HUDEP-2 (cell line): ENCODE measurements around the gene DDX59.

Experiments used
- DNase-seq, 76 experiments: peaks; one replicate each; lab custom pipeline; 2025; ENCODE audit not compliant: unreplicated experiment in 76 of 76; lab: John Stamatoyannopoulos, UW

The DDX59 gene

DNA sequence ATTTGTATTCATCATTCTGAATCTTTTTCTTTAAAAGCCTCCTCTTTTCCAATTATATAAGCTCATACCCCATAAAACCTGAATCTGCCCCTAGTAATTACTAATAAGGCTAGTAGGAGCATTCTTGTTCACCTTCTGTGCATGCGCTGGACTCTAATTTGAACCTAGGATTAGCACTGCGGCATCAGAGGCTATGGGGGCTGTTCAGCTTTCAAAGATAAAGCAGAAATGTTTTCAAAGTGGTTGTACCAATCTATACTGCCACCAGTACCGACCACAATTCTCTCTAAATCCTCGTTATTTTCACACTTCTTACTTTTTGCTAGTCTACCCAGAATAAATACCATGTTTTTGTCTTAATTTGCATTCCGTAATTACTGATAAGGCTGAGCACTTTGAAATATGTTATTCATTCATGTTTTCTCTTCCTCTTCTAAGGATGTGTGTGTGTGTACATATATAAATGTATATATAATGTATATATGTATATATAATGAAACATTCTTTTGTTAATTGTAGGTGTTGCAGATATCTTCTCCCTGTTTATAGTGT lies 1.6 kb upstream of the DDX59 start:
- DNase-seq = no peak

DNA sequence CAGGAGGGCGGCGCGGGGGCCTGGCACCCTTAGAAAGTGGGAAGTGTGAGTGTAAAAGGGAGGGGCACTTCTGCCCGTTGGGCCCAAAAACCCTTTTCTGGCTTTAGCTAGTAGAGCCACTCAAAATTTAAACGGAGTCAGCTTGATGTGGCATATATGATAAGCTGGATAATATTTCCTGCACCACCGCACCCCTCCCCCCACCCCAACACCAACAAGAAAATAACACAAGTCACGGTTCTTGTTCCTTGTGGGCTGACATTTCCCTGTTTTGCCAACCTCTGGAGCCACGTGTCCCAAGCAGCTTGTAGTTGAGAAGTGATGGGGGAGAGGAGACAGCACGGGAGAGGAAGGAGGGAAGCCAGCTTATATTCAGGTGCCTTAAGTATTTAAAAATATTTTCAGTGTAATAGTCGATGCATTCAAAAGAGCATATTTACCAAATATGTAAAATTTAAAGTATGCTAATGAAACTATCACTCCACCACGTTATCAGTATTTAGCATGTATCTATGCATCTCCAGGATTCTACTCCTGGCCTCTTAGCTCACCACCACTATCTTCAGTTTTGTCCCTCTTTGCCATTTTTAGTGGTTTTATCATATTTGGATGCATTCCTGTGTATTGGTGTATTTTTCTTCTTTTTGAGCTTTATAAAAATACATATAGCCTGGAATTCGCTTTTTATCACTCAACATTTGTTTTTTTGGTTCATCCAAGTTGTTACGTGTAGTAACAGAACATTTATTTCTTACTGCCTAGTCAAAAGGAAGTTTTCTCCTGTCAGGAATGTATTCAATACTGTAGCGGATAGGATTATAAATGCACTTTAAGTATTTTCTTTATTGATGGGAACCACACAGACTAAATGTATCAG lies 773 bp upstream of the DDX59 start:
- DNase-seq = peak in 38 of 76 experiments; percentile 8 to 72 (median 42)

DNA sequence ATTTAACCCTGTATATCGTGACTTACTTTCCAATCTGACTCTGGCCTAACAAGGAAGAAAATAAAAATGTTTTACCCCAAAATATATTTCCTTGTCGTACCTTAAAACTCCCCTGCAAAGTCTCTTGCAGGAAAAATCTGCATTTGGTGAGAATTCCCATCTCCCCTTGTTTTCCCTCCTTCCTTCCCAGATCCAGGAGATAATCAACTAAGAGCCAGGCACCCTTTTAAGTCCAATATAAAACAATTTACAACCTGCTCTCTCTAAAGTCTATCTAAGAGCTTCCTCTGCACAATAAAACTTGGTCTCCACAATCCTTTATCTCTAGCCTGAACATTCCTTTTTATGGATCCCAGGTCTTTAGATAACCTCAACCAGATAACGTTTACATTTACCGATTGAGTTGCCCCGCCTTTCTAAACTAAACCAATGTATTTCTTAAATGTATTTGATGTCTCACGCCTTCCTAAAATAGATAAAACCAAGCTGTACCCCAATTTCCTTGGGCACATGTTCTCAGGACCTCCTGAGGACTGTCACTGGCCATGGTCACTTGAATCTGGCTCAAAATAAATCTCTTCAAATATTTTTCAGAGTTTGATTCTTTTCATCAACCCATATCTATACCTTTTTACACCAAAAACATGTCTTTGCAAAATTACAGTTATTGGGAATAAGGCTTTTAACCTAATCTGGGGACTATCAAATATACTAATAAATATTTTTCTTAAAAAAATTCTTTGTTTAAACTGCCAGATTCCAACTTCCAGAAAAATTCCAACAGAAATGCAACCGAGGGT lies 993 bp downstream of the DDX59 start:
- DNase-seq = no peak

DNA sequence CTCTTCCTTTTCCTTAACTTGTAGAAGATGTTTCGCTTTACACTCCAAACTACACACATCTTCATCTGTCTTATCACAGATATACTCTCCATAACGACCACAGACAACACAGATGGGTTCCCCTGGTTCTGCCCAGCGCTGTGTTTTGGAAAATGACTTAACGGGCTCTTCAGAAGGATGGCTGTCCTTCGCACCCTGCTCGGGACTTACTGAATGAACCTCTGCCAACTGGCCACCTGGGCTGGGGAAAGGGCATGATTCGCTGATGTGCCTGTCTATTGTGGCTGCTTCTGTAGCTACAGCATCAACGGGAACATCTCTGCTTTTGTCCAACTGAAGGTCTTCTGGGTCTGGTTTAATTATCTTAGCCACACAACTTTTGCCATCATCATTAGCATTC lies 3.4 kb downstream of the DDX59 start:
- no peak for DNase-seq

DNA sequence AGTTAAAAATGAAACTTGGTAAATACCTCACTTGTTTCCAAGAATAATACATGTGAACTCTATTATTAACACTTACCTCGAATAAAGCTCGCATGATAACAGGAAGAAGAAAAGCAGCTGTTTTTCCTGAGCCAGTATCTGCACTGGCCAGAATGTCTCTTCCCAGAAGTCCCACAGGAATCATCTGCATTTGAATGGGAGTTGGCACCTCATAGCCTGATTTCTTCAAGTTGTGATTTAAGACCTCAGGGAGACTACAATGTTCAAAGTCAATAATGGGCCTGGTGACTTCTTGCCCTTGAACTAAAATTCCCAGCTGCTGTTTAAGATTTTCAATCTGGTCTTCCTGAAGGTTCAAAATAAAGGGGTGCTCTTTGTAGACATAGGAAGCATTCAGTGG lies 3.8 kb downstream of the DDX59 start:
- DNase-seq = no peak

DNA sequence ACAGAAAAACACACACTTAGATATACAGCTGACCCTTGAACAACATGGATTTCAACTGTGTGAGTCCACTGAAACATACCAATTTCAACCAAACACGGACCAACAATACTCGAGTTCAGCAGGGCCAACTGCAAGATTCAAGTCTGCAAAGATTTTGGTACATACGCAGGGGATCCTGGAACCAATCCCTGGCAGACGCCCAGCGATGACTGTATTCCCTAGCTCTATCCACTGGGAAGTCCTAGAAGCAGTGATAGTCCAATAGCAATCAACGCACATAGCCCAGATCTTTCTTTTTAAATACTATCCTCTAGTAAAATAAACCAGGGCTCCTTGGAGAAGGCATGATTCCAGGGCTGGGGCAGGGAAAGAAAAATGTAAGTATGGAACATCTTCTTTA lies 9.0 kb downstream of the DDX59 start:
- DNase-seq = no peak

DNA sequence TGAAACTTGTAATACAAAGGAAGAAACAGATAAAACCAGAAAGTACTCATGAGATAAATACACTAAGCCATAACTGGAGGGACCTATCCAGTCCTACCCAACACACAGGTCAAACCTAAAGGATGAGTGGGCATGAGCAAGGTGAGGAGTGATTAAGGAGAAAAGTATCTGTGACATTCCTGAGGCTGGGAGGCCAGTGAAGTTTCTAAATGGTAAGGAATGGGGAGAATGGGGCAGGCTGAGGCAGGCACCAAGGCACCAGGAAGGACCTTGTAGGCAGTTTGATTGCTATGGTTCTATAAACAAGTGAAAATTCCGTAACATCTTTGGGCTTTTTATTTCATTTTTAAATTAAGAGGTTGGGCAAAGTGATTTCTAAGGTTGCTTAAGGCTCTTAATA lies 10.4 kb downstream of the DDX59 start:
- no peak for DNase-seq

DNA sequence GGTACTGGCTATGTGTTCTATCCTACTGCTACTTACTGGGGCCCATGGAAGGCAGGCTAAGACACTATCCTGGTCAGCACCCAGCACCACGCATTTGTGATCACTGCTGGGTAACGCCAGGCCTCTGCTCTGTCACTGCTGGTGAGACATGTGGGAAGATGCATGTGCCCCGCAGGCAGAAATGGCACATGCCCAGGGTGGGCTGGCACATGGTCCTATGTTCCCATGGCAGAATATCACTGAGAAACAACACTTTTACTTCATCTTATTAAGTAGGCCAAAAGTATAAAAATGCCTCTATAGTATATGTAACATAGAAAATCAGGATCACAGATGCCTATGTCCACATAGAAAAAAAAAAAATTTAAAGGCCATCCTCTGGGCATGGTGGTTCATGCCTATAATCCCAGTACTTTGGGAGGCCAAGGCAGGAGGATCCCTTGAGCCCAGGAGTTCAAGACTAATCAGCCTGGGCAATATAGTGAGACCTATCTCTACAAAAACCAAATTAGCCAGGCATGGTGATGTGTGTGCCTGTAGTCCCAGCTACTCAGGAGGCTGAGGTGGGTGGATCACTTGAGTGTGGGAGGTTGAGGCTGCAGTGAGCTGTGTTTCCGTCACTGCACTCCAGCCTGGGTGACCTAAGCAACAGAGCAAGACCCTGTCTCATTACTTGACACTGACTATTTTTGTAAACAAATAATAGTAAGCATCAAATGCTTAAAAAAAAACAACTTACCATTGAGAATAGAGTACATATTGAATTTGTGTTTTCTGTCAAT lies 11.5 kb downstream of the DDX59 start:
- DNase-seq = no peak

DNA sequence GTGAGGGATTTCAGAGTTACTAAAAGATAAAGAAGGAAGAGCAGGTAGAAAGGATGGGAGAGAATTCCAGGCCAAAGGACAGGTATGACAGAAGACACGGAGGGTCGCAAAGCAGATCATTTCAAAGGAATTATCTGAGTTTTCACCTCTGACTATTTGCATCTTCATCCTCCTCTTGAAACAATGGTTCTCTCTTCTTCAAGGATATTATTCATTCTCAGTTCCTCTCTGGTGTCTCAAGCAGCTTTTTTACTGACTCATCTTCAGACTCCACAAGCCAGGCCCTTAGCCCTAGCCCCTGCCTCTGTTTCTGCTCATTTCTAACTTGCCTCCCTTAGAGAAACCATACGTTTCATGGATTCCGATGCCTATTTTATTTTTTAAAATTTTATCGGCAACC lies 15.0 kb downstream of the DDX59 start:
- no peak for DNase-seq

DNA sequence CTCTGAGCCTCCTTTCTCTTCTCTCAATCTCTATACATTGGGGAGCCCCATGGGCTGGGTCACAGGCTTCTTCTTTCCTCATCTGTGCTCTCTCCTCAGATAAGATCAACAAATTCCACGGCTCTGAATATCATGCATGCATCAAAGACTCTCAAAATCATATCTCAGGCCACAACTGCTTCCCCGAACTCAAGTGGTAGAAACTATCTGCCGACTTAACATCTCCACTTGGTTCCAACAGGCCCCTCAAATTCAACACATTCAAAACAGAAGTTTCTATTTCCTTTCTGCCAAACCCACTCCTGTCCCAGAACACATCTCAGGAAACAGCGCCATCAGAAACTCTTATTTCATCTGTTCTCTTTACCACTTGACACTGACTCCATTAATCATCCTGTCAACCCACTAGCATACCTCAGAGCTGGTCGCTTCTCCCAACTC lies 16.7 kb downstream of the DDX59 start:
- no peak for DNase-seq

DNA sequence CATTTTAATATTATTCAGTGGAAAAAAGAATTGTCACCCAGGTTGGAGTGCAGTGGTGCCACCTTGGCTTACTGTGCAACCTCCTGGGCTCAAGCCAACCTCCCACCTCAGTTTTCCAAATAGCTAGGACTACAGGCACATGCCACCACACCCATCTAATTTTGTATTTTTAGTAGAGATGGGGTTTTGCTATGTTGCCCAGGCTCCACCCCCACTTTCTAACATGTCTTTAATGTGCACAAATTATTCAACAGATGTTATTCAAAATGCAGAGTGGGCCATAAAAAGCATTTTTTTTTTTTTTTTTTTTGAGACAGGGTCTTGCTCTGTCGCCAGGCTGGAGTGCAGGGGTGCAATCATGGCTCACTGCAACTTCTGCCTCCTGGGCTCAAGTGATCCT lies 17.3 kb downstream of the DDX59 start:
- no peak for DNase-seq

DNA sequence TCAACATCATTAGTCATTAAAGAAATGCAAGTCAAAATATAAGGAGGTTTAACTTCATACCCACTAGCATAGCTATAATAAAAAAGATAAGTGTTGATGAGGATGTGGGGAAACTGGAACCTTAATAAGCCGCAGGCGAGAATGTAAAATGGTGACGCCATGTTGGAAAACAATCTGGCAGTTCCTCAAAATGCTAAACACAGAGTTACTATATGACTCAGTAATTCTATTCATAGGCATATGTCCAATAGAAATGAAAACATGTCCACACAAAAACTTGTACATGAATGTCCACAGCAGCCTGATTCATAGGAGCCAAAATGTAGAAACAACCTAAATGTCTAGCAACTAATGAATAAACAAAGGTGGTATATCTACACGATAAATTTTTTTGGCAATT lies 23.2 kb downstream of the DDX59 start:
- DNase-seq = no peak

DNA sequence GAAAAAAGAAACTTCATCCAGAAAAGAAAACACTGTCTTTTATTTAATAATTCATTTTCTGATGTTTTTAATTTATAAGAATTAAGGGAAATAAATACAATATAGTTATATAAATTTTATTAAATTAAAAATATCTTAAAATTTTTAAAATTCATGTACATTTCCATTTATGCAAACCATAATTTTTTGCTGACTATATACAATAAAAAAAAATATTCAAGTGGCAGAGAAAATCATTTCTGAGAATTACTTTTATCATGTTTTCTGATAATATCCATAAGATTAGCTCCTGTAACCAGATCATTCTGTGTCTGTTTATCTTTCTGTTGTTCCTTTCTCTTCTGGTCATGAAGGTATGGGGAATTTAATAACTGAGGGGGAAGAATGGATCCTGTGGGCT lies 25.7 kb downstream of the DDX59 start:
- no peak for DNase-seq

DNA sequence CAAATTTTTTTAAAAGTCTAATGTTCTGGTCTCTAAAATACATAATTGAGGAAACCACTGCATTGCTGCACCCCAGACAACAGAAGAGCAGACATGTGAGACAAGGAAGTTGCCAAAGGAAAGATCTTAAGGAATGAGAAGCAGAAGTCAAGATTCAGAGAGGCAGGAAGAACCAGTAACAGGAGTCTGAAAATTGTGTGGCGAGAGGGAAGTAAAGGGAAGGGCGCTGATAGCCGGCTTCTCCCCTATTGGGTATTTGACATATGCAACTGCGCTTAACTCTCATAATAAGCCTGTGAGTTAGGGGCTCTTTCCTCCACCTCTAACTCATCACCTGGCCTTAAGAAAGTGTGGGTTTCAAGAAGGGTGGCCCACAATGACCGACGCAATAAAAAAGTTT lies 27.2 kb downstream of the DDX59 start:
- DNase-seq = no peak

DNA sequence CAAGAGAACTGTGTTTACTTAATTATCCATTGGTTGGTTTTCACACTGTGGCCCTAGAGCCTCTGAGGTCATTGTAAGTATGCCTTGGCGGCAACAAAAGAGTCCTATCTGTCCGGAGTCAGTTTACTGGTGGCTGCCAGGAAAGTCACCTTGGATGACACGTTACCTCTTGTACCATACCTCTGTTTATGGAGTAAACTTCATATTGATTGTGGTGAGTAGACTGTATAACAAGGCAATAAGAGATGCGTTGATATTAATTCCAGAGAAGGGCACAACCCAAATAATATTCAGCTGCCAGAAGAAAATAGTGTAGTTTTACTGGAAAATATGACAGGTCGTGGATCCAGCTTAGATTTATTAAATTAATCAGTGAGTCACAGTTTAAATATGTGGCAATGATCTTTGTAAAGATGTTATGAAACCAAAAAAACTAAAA lies 28.7 kb downstream of the DDX59 start:
- DNase-seq = no peak

DNA sequence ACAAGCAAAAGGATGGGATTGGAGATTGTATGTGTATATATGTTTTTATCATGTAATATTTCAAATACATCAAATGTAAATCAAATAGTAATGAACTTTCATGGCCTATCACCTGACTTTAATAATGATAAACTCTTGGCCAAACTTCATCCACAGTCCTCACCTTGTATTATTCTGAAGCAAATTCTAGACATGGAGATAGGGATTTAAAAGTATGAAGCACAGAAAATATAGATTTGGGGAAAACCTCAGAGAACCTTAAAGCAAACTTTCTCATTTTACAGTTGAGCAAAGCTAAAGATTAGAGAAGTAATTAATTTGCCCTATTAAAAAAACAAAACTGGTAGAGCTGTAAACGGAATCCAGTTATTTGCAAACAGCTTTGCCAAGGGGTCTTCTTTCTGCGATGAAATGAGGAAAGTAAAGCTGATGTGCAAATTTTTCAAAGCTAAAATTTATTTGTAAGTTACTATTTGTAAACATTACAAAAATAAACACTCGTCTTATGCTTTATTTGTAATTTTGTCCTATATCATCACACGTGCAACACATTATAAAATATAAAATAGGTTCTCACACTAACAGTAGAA lies 29.2 kb downstream of the DDX59 start:
- no peak for DNase-seq

DNA sequence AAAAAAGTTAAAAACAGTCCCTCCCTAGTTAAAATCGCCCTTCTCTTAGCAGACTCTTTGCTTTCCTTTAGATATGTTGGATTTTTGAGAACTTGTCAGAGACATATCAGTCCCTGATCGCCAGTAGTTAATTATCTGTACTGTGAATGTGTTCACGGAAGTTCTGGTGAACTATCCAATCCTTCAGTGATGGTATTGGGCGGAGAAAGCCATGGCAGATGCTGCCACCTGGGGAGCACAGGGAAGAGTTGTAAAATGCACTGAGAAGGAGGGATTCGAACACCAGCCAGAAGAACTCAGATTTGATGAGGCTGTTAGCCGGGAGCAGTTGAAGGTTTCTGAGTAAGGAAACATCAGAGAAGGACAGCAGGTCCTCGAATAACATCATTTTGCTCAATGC lies 31.6 kb downstream of the DDX59 start:
- DNase-seq = no peak

DNA sequence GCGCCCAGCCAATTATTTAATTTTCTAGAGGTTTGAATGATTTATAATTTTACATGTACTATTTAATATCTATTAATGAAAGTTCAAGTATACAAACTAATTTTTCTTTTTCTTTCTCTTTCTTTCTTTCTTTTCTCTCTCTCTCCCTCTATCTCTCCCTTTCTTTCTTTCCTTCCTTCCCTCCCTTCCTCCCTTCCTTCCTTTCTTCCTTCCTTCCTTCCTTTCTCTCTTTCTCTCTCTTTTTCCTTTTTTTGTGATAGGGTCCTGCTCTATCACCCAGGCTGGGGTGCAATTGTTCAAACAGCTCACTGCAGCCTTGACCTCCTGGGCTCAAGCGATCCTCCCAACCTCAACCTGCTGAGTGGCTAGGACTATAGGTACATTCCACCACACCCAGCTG lies 33.0 kb downstream of the DDX59 start:
- DNase-seq = no peak

DNA sequence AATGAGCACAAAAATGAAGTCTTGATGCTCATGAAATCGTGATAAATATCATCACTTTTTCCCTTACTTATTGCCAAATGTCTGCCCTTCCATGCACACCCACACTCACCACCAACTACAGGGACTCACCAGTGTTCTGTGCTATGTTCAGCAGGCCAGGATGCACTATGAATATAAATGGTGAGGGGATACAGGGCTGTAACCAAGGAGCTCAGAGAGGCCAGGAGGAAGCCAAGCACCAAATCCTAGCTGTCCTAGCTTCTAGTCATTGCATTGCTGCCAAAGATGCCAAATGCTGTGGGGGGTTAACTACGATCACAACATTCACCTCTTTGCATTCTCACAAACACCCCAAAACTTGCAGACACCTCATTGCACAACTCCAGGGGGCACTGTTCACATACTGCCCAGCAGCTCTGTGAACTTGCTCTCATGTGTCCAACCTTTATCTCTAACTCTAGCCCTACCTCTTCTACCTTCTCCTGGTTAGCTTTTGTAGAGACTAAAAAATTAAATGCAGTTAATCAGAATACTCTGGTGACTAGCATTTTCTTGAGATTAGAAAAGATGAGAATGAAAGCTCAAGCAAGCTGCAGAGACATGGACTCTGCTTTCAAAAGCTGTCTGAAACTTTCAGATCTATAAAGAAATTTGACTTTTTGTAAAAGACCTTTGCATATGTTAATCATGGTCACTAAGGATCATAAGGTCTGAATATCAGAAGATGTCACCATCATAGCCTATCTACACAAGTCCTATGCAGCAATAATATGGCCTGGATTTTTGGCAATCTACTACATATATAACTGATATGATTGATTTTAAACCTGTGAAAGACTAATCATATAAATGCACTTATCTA lies 35.2 kb downstream of the DDX59 start:
- no peak for DNase-seq

DNA sequence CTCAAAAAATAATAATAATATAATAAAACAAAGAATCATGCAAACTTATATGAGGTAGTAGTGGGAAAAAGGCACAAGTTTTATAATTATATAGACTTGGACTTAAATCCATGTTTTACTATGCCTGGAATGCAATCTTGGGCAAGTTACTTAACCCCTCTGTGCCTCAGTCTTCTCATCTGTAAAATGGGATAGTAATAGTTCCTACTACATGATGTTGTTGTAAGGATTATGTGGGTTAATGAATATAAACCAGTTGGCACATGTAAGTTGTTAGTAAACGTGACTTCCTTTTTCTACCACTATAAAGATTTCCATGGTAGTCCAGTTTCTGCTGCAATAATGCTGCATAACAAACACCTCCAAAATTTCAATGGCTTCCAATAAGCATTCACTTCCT lies 38.3 kb downstream of the DDX59 start:
- no peak for DNase-seq
